ENCODE data around the gene UBE2Q2.
A peak's percentile ranks its signal among the peaks of the same experiment; 100 is the strongest.

Gene UBE2Q2

DNA sequence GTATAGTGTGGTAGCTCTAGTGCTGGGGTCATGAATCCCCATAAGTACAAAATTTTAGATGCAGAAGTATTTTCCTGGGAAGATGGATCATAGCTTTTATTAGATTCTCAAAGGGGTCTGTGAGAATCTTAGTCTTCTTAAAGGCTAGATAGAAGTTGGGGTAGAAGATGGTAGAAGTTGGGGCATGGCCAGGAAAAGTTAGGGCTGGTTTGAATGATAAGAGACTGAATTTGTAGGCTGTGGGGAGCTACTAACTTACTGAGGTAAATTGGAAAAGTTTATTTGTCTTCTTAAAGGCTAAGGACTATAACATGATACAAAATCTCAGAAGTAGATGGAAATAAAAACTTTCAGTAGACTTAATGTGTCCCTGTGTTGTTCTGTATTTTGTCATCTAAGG, 1.6 kb upstream of the UBE2Q2 start:
- Histone ChIP-seq H3K9ac (ENCODE audit: low read depth, low read length, poor library complexity) (no peak overlapping the region), H4K91ac (ENCODE audit: low read depth, low read length, poor library complexity) (no peak overlapping the region), H3K27ac (replicated peaks; ENCODE audit: low read length) (no peak overlapping the region), H2BK15ac (ENCODE audit: low read length) (no peak overlapping the region), H3K4me2 (ENCODE audit: insufficient read depth, low read length, poor library complexity, severe bottlenecking) (no peak overlapping the region), H3K4ac (ENCODE audit: low read length) (no peak overlapping the region), H3K4me1 (ENCODE audit: control insufficient read depth in 2 of 2, insufficient read depth in 1 of 2, low read depth in 1 of 2, low read length in 2 of 2) (peaks cover 9% of the 10 kb centered on the region in 2 donors), H2AFZ (ENCODE audit: low read length) (no peak overlapping the region), H2BK5ac (ENCODE audit: low read length) (no peak overlapping the region), H2AK5ac (ENCODE audit: low read depth, low read length) (no peak overlapping the region), H3K9me3 (replicated peaks in 1 of 2; ENCODE audit: control insufficient read depth in 2 of 2, insufficient read depth in 1 of 2, low read depth in 1 of 2, low read length in 2 of 2) (no peaks in the 10 kb centered on the region), H3K4me3 (ENCODE audit: low read length in 2 of 2) (no peak overlapping the region), H2BK120ac (ENCODE audit: low read depth, low read length) (no peak overlapping the region), H3K18ac (ENCODE audit: low read length) (no peak overlapping the region), H3K23ac (ENCODE audit: low read depth, low read length, poor library complexity) (no peak overlapping the region), H3K14ac (ENCODE audit: low read length) (no peak overlapping the region), H2BK12ac (ENCODE audit: low read length) (no peak overlapping the region), H3K79me1 (ENCODE audit: low read depth, low read length) (no peaks in the 10 kb centered on the region), H3K27me3 (ENCODE audit: control insufficient read depth in 3 of 3, insufficient read depth in 3 of 3, low read depth in 1 of 3, low read length in 3 of 3) (peaks cover 0 to 11% (median 4%) of the 10 kb centered on the region in 3 experiments), H4K8ac (ENCODE audit: low read depth, low read length) (no peak overlapping the region), H3K36me3 (replicated peaks in 1 of 2; ENCODE audit: control insufficient read depth in 2 of 2, insufficient read depth in 2 of 2, low read length in 2 of 2) (peaks cover 0 to 13% of the 10 kb centered on the region in 2 donors)
- DNase-seq (ENCODE audit: low spot score): no peak

DNA sequence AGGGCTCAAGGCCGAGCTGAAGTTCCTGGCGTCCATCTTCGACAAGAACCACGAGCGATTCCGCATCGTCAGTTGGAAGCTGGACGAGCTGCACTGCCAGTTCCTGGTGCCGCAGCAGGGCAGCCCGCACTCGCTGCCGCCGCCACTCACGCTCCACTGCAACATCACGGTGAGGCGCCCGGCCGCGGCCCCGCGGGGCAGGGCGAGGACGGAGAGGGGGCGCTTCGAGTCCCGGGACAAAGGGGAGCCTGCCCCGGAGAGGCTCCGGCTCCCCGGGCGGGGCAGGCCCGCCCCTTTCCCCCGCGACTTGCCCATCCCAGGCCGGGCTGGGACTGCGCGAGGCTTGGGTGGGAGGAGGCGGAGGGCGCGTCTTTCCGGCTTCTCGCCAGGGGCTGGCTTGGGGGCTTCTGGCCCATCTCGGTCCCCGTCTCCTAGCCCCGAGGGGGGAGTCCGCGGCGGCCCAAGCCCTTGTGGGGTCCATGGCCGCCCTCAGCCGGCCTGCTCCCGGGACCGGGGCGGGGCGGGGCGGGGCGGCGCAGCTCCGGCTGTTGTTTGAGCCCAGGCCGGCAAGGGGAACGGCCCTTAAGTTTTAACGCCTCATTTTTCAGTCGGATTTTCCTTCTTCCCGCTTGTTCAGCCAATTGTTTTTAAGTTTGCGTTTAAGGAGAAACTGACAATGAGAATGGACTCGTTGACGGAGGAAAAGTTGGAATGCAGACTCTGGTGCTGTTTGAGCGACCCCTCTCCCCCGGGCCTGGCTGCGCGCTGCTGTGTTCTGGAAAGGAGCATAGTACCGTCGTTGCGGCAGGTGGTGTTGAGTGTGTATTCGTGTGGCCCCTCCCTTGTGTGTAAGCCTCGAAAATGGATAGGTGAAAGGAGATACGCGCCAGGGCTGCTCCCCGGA, 683 bp downstream of the UBE2Q2 start:
- DNase-seq (ENCODE audit: low spot score): peak; percentile 58
- Histone ChIP-seq H3K79me1 (ENCODE audit: low read depth, low read length) (no peaks in the 10 kb centered on the region), H2BK120ac (ENCODE audit: low read depth, low read length) (peak overlapping the region; percentile 25), H2AK5ac (ENCODE audit: low read depth, low read length) (peak overlapping the region; percentile 94), H3K27ac (replicated peaks; ENCODE audit: low read length) (peak overlapping the region; percentile 52), H3K9ac (ENCODE audit: low read depth, low read length, poor library complexity) (peak overlapping the region; percentile 98), H3K4ac (ENCODE audit: low read length) (peak overlapping the region; percentile 97), H2AFZ (ENCODE audit: low read length) (peak overlapping the region; percentile 96), H2BK15ac (ENCODE audit: low read length) (peak overlapping the region; percentile 99), H2BK5ac (ENCODE audit: low read length) (peak overlapping the region; percentile 93), H4K91ac (ENCODE audit: low read depth, low read length, poor library complexity) (no peak overlapping the region), H2BK12ac (ENCODE audit: low read length) (no peak overlapping the region), H3K18ac (ENCODE audit: low read length) (peak overlapping the region; percentile 98), H3K4me2 (ENCODE audit: insufficient read depth, low read length, poor library complexity, severe bottlenecking) (peak overlapping the region; percentile 82), H3K9me3 (replicated peaks in 1 of 2; ENCODE audit: control insufficient read depth in 2 of 2, insufficient read depth in 1 of 2, low read depth in 1 of 2, low read length in 2 of 2) (no peaks in the 10 kb centered on the region), H3K27me3 (ENCODE audit: control insufficient read depth in 3 of 3, insufficient read depth in 3 of 3, low read depth in 1 of 3, low read length in 3 of 3) (peaks cover 0 to 11% (median 4%) of the 10 kb centered on the region in 3 experiments), H4K8ac (ENCODE audit: low read depth, low read length) (peak overlapping the region; percentile 98), H3K36me3 (replicated peaks in 1 of 2; ENCODE audit: control insufficient read depth in 2 of 2, insufficient read depth in 2 of 2, low read length in 2 of 2) (peaks cover 0 to 19% of the 10 kb centered on the region in 2 donors), H3K23ac (ENCODE audit: low read depth, low read length, poor library complexity) (peak overlapping the region; percentile 87), H3K4me3 (ENCODE audit: low read length in 2 of 2) (peak overlapping the region; percentile 88 to 90), H3K4me1 (ENCODE audit: control insufficient read depth in 2 of 2, insufficient read depth in 1 of 2, low read depth in 1 of 2, low read length in 2 of 2) (peaks cover 7 to 9% of the 10 kb centered on the region in 2 donors), H3K14ac (ENCODE audit: low read length) (peak overlapping the region; percentile 97)
- no CpG with 5 or more reads among the region's 77 CpGs for WGBS, 2 donors (ENCODE audit: extremely low coverage in 2 of 2, insufficient read length in 2 of 2, insufficient replicate concordance in 1 of 2)

DNA sequence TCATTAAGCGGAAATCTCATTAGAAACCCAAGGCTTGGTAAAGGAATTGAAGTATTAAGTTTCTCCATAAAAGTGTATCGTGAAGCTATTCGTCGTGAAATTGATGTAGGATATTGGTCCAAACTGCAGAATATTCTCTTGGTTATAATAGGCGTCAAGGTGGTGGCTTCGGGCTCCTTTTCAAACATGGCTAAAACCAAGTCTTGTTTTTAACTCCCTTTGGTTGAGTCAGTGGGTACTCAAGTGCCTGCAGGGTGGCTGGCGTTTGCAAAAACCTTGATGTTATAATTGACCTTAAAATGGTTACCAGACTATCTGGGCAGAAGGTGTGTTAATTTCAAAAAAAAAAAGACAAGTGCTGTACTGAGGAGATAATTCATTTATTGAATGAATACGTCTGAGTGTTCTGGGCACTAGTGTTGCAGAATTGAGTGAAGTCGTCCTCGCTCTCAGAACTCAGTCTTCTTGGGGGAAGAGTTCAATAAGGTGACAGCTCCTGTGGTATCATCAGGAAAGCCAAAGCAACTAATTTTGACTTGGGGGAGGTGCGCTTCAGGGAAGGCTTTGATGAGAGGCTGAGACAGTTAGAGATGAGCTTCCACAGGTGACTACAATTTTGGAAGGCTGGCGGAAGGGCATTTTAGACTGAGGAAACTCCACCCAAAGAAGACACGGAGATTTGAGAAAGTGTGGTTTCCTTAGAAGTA, 1.5 kb downstream of the UBE2Q2 start:
- no peak overlapping the region for H2BK5ac ChIP-seq (ENCODE audit: low read length)
- H2BK15ac ChIP-seq (ENCODE audit: low read length): no peak overlapping the region
- H3K4me3 ChIP-seq (ENCODE audit: low read length in 2 of 2): peak overlapping the region; percentile 88 to 90
- H2BK120ac ChIP-seq (ENCODE audit: low read depth, low read length): no peak overlapping the region
- no peak overlapping the region for H3K27ac ChIP-seq (replicated peaks; ENCODE audit: low read length)
- H2BK12ac ChIP-seq (ENCODE audit: low read length): no peak overlapping the region
- no peak overlapping the region for H2AK5ac ChIP-seq (ENCODE audit: low read depth, low read length)
- WGBS, 2 donors (ENCODE audit: extremely low coverage in 2 of 2, insufficient read length in 2 of 2, insufficient replicate concordance in 1 of 2): no CpG with 5 or more reads among the region's 13 CpGs
- H3K23ac ChIP-seq (ENCODE audit: low read depth, low read length, poor library complexity): no peak overlapping the region
- no peak overlapping the region for H4K8ac ChIP-seq (ENCODE audit: low read depth, low read length)
- peaks cover 7 to 9% of the 10 kb centered on the region in 2 donors for H3K4me1 ChIP-seq (ENCODE audit: control insufficient read depth in 2 of 2, insufficient read depth in 1 of 2, low read depth in 1 of 2, low read length in 2 of 2)
- H3K9me3 ChIP-seq (replicated peaks in 1 of 2; ENCODE audit: control insufficient read depth in 2 of 2, insufficient read depth in 1 of 2, low read depth in 1 of 2, low read length in 2 of 2): no peaks in the 10 kb centered on the region
- no peak overlapping the region for H4K91ac ChIP-seq (ENCODE audit: low read depth, low read length, poor library complexity)
- peak overlapping the region; percentile 82 for H3K4me2 ChIP-seq (ENCODE audit: insufficient read depth, low read length, poor library complexity, severe bottlenecking)
- no peaks in the 10 kb centered on the region for H3K79me1 ChIP-seq (ENCODE audit: low read depth, low read length)
- H3K27me3 ChIP-seq (ENCODE audit: control insufficient read depth in 3 of 3, insufficient read depth in 3 of 3, low read depth in 1 of 3, low read length in 3 of 3): peaks cover 0 to 11% (median 4%) of the 10 kb centered on the region in 3 experiments
- no peak overlapping the region for H3K9ac ChIP-seq (ENCODE audit: low read depth, low read length, poor library complexity)
- no peak overlapping the region for H3K14ac ChIP-seq (ENCODE audit: low read length)
- H3K18ac ChIP-seq (ENCODE audit: low read length): no peak overlapping the region
- H3K36me3 ChIP-seq (replicated peaks in 1 of 2; ENCODE audit: control insufficient read depth in 2 of 2, insufficient read depth in 2 of 2, low read length in 2 of 2): peaks cover 0 to 24% of the 10 kb centered on the region in 2 donors
- H2AFZ ChIP-seq (ENCODE audit: low read length): peak overlapping the region; percentile 96
- H3K4ac ChIP-seq (ENCODE audit: low read length): no peak overlapping the region
- no peak for DNase-seq (ENCODE audit: low spot score)

DNA sequence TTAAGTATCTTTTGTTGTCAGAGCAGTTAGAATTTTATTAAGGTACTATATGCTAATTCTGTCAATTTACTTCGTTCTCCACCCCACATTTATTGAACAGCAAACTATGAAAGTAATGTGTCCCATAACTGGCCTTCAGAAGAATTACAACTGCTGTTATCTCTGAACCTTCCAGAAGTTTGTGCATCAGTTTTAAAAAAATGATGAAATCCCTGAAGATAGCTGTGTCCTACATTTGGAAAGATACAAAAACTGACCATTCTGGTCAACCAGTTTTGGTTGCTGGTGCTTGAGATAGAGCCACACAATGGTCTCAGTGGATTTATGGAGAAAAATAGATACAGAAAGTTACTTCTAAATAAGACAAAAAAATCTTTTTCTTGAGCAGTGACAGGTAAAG, 5.9 kb downstream of the UBE2Q2 start:
- Histone ChIP-seq H2AFZ (ENCODE audit: low read length) (no peak overlapping the region), H4K91ac (ENCODE audit: low read depth, low read length, poor library complexity) (no peak overlapping the region), H3K4ac (ENCODE audit: low read length) (no peak overlapping the region), H3K14ac (ENCODE audit: low read length) (no peak overlapping the region), H2AK5ac (ENCODE audit: low read depth, low read length) (no peak overlapping the region), H2BK120ac (ENCODE audit: low read depth, low read length) (no peak overlapping the region), H3K27ac (replicated peaks; ENCODE audit: low read length) (no peak overlapping the region), H3K27me3 (ENCODE audit: control insufficient read depth in 3 of 3, insufficient read depth in 3 of 3, low read depth in 1 of 3, low read length in 3 of 3) (no peaks in the 10 kb centered on the region), H3K9ac (ENCODE audit: low read depth, low read length, poor library complexity) (no peak overlapping the region), H3K4me1 (ENCODE audit: control insufficient read depth in 2 of 2, insufficient read depth in 1 of 2, low read depth in 1 of 2, low read length in 2 of 2) (peaks cover 6 to 7% of the 10 kb centered on the region in 2 donors), H4K8ac (ENCODE audit: low read depth, low read length) (no peak overlapping the region), H3K9me3 (replicated peaks in 1 of 2; ENCODE audit: control insufficient read depth in 2 of 2, insufficient read depth in 1 of 2, low read depth in 1 of 2, low read length in 2 of 2) (no peaks in the 10 kb centered on the region), H3K4me2 (ENCODE audit: insufficient read depth, low read length, poor library complexity, severe bottlenecking) (no peak overlapping the region), H2BK12ac (ENCODE audit: low read length) (no peak overlapping the region), H2BK5ac (ENCODE audit: low read length) (no peak overlapping the region), H3K4me3 (ENCODE audit: low read length in 2 of 2) (no peak overlapping the region), H3K23ac (ENCODE audit: low read depth, low read length, poor library complexity) (no peak overlapping the region), H2BK15ac (ENCODE audit: low read length) (no peak overlapping the region), H3K18ac (ENCODE audit: low read length) (no peak overlapping the region), H3K36me3 (replicated peaks in 1 of 2; ENCODE audit: control insufficient read depth in 2 of 2, insufficient read depth in 2 of 2, low read length in 2 of 2) (peaks cover 0 to 30% of the 10 kb centered on the region in 2 donors), H3K79me1 (ENCODE audit: low read depth, low read length) (no peaks in the 10 kb centered on the region)
- WGBS, 2 donors (ENCODE audit: extremely low coverage in 2 of 2, insufficient read length in 2 of 2, insufficient replicate concordance in 1 of 2): no CpG with 5 or more reads among the region's 1 CpG
- no peak for DNase-seq (ENCODE audit: low spot score)
